Ecto neural progenitor cell (in vitro differentiated cells): ENCODE measurements around the gene LENG8.
A peak's percentile ranks its signal among the peaks of the same experiment; 100 is the strongest.

Source experiments
- DNase-seq: peaks from one replicate; pipeline ENCODE4 v3.0.0-alpha.2; 2018; ENCODE audit warnings: low spot score

The LENG8 gene

GRCh38 chr19:54448774-54449700, at the start of gene LENG8:
LENG8 (plus strand) TSS chr19:54449199; CDS start chr19:54451345, 2,146 bp downstream.
- DNase-seq, result peak; percentile 97

- DNase-seq, result no peak
These were observed 48.1 kb upstream of the LENG8 start for GRCh38 chr19:54400913-54401312.

GRCh38 chr19:54403054-54403453, 45.9 kb upstream of the LENG8 start:
- no peak for DNase-seq

DNA sequence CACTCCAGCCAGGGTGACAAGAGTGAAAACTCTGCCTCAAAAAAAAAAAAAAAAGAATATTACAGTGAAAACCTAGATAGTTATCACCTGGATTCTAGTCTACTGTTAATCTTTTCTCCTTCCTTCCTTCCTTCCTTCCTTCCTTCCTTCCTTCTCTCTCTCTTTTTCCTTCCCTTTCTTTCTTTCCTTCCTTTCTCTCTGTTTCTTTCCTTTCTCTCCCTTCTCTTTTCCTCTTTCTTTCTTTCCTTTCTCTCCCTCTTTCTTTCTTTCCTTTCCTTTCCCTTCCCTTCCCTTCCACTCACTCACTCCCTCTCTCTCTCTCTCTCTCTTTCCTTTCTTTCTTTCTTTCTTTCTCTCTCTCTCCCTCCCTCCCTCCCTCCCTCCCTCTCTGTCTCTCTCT, 43.4 kb upstream of the LENG8 start:
- DNase-seq, result no peak

GRCh38 chr19:54407780-54408179, 41.2 kb upstream of the LENG8 start:
- no peak for DNase-seq

DNA sequence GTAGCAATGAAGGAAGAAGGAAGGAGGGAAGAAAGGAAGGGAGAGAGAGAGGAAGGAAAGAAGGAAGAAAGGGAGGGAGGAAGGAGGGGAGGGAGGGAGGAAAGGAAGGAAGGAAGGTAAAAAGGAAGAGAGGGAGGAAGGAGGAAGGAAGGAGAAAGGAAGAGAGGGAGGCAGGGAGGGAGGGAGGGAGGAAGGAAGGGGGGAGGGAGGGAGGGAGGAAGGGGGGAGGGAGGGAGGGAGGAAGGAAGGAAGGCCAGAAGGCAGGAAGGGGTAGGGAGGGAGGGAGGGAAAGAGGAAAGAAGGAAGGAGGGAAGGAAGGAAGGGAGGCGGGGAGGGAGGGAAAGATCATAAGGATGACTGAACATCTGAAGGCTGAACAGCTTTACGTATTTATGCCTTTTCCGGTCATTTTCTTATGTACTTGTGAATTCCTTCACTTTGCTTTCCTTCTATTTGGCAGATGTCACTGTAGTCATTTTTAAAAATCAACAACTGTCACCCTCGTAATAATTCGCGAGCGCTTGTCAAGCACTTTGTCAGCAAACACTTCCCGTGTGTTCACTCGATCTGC, 40.5 kb upstream of the LENG8 start:
- DNase-seq, result no peak

DNA sequence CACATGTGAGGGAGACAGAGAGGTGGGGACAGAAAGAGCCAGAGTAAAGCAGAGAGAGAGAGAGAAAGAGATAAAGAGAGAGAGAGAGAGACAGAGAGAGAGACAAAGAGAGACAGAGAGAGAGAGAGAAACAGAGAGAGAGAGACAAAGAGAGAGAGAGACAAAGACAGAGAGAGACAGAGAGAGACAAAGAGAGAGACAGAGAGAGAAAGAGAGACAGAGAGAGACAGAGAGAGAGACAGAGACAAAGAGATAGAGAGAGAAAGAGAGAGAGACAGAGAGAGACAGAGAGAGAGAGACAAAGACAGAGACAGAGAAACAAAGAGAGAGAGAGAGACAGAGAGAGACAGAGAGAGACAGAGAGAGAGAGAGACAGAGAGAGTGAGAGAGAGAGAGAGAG, 38.0 kb upstream of the LENG8 start:
- DNase-seq, result no peak

GRCh38 chr19:54412877-54413276, 36.1 kb upstream of the LENG8 start:
- no peak for DNase-seq

DNA sequence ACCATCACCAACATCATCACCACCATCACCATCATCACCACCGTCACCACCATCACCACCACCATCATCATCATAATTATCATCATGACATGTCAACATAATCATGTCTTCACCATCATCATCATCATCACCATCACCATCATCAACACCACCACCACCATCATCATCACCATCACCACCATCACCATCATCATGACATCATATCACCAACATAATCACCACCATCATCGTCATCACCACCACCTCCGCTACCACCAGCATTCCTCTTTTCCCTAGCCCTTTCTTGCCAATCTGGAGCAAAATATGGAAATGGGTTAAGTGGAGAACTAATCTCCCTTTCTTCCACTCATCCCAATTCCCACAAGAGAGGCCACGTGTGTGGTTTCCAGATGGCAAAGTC, 34.8 kb upstream of the LENG8 start:
- no peak for DNase-seq

DNA sequence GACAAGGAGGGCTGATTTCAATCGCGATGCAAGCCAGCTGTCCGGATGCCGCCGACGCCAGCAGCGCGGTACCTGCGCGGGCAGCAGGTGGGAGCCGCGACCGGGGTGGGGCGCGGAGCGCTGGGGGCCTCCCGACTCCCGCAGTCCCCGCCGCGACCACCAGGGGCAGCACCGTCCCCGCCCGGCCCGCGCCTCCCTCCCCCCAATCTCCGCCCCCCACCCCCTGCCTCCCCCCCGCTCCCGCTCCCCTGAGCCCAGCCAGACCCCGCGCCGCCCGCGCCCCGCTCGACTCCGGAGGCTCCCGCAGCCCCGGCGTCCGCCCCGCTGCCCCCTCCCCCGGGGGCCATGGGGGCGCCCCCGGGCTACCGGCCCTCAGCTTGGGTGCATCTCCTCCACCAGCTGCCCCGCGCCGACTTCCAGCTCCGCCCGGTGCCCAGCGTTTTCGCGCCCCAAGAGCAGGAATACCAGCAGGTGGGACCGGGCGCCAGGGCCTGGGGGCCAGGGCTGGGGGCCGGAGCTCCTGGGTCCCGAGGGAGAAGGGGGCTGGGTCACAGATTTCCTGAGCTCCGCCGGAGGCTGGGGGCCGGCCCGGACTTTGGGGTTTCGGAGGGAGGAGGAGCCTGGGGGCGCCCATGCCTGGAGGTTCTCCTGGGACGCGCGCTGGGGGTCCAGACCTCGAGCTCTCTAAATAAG, 33.6 kb upstream of the LENG8 start, which contains the start of gene TTYH1:
Gene TTYH1, plus strand, starts transcription at position 257 of the 693 bp plus-strand sequence. Its CDS starts 89 bp downstream, at position 346.
- DNase-seq, result peak; percentile 83

GRCh38 chr19:54415901-54416673, 32.9 kb upstream of the LENG8 start:
- DNase-seq, result peak; percentile 48

DNA sequence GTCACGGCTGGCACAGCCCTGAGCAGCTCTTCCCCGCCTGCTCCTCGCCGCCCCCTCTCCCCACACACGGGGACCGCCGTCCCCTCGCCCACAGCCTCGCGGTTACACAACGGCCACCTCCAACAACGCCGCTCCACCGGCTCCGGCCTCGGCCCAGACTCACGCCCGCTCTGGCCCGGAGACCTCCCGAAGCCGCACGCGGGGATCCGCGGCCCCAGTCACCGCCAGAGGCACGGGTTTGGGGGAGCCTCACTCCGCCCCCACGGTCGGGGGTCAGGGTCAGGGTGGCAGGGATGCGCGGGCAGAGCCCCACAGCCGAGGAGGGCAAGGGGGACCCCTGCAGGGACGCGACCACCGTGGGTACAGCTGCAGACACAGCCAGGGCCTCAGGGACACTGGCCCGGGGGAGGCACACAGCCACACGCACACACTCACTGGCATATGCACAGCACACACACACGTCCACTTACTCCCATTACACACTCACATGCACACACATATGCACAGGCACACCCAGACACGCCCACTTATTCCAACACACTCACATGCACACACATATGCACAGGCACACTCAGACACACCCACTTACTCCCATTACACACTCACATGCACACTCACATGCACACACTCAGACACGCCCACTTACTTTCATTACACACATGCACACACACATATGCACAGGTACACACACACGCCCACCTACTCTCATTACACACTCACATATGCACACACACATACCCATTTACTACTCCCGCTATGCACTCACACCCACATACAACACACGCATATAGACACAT, 32.1 kb upstream of the LENG8 start:
- DNase-seq, result peak; percentile 61

DNA sequence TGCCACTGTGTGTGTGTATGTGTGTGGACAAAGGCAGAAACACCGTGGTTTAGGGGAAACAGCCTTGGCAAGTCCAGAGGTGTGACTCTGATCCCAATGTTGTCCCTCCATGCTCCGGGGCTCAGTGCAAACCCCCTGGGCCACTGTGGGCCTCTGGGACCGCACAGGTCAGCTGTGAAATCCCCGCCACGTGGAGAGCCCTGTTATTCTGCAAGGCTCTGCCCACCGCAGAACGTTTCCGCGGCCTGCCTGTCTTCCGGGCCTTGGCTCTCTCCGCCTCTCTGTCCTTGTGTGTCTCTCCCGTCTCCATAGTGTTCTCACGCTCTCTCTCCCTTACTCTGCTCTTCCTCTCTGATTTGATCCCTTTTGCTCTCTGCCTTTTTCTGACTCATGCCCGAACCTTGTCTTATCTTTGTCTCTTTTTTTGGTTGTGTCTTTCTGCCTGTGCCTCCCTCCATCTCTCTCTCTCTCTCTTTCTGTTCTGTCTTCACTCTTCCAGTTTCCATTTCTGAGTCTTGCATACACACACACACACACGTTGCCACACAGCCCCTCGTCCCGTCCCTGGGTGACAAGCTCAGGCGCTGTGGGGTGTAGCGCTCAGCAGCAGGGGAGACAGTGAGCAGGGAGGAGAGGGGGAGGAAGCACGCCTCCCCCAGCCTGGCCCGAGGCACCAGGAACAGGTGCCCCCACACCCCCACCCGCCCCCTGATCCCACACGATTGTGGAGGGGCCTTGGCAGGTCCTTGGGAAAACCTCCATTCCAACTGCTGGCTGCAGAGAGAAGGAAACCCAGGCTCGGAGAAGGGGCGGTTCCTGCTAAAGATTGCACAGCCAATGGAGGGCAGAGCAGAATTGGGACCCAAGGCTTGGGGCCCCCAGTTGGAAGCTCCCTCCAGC, 30.7 kb upstream of the LENG8 start:
- DNase-seq, result peak; percentile 60

DNA sequence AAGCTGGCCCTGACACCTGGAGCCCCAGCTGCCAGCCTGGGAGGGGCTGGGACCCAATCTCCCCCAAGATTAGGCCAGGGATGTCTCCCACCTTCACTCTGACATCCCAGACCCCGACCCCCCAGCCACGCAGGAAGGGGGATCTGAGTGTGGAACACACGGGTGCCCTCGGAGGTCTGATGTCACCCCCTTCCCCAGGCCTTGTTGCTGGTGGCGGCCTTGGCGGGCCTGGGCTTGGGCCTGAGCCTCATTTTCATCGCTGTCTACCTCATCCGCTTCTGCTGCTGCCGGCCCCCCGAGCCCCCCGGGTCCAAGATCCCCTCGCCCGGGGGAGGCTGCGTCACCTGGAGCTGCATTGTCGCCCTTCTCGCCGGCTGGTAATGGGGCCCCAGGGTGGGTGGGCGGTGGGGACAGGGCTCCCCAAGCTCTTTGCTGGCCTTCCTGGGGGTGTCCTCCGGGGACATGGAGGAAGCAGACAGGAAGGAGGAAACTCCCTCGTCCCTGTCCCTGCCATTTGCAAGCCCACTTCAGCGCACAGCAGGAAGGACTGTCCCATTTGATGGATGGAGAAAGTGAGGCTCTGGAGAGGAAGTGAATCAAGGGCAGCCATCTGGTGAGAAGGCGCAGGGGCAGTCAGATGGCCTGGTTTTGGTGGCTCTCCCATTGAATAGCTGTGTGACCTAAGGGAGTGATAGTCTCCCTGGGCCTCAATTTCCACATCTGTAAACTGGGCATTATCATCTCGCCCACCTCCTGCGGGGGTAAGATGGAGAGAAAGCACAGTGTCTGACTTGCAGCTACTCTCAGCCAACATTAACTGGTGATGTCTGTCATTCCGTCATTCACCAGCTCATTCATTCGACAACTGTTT, 29.8 kb upstream of the LENG8 start:
- no peak for DNase-seq

DNA sequence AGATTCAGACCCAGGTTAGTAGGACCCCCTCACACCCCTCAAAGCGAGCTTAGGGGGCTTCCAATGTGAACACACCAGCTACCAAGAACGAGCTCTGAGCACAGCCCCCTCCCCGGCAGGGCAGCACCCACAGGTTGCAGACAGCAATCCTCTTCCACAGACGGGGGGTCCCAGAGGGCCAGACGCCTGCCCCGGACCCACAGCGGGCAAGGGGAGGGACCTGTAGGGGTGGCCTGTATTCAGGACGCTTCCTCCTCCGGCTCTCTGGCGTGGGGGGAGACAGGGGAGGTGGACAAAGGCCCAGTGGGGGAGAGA, 29.0 kb upstream of the LENG8 start:
- no peak for DNase-seq

GRCh38 chr19:54420383-54421168, 28.4 kb upstream of the LENG8 start:
- DNase-seq, result peak; percentile 93

DNA sequence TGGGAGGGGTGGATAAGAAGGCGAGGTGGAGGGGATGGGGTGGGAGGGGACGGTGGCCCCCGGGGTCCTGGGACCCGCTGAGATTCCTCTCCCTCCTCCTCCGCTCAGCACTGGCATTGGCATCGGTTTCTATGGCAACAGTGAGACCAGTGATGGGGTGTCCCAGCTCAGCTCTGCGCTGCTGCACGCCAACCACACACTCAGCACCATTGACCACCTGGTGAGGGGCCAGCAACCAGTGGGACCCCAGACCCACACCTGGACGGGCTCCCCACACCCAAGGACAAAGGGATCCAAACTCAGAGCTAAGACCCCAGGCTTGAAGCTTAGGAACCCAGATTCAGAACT, 27.9 kb upstream of the LENG8 start:
- no peak for DNase-seq

DNA sequence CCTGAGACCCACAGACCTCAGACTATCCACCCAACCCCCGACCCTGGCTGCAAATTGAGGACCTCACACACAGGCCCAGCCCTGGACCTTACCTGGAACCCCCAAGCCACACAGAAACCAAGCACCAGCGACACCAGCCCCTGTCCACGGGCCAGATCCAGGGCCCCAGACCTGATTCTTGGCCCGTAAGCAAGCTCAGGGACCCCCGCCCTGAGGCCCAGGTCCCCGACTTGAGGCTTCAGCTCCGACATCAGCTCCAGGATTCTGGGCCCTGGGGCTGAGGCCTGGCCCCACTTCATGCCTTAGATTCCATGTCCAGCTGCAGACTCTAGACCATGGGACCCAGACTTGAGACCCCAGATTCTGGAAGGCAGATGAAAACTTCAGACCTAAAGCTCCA, 27.5 kb upstream of the LENG8 start:
- DNase-seq, result peak; percentile 61

- peak; percentile 47 for DNase-seq
These were observed 26.9 kb upstream of the LENG8 start for GRCh38 chr19:54422136-54422535.
